Measurements from ENCODE around the gene IL1F10. TPM values are rescaled to one million over a fixed set of nuclear protein-coding genes. Genes with fewer than 3 reads are reported as not detected.

The IL1F10 gene
- total and polyA plus RNA-seq, 2 of the 8 experiments (the other 6 are each of a cell fraction or from before 2014, with no cell fraction given) = not detected

- TF ChIP-seq SP1 (IDR thresholded peaks at IDR 0.05; ENCODE audit: low read depth, low read length) (no peak), BCL11A (IDR thresholded peaks at IDR 0.05; ENCODE audit: low read depth in 2 of 2, low read length in 2 of 2) (no peak), CEBPB (IDR thresholded peaks at IDR 0.05; ENCODE audit: low read depth, low read length) (no peak), FOSL1 (IDR thresholded peaks at IDR 0.05; ENCODE audit: insufficient read depth, low read depth, low read length) (no peak)
These were observed 16.6 kb upstream of the IL1F10 start (continued) for GRCh38 chr2:113050921-113051895.
